Measurements from ENCODE around the gene ESRP2. TPM values are rescaled to one million over a fixed set of nuclear protein-coding genes. Genes with fewer than 3 reads are reported as not detected.
A peak's percentile ranks its signal among the peaks of the same experiment; 100 is the strongest.

Gene ESRP2
- total RNA-seq, 1 donor from 2014 or later = 5.4 TPM

DNA sequence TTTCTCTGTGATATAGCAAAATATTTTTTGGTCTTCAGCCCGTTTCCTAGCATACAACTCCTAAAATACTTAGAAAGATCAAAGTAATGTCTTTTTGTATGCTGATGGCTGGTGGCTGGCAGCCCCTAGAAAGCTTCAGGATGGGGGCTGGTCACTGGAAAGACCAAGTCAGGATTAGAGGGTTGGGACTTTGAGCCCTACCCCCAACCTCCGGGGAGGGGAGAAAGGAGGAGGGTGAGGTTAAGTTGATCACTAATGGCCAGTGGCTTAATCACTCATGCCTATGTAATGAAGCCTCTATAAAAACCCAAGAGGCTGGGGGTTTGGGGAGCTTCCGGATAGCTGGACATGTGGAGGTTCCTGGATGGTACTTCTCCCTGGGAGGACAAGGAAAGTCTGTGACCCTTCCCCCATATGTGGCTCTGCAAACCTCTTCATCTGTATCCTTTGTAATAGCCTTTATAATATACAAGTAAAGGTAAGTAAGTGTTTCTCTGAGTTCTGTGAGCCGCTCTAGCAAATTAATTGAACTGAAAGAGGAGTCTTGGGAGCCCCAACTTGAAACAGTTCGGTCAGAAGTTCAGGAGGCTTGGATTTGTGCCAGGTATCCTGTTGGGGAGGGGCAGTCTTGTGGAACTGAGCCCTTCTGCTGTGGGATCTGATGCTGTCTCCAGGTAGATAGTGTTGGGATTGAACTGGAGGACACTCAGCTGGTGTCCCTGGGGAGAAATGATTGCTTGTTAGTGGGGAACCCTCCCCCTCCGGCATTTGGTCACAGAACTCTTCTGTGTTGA lies 31.9 kb upstream of the ESRP2 start:
- peaks cover 3% of the 10 kb centered on the region for H4K20me1 ChIP-seq (ENCODE audit: low read depth)
- no peak overlapping the region for H2AFZ ChIP-seq (replicated peaks)
- peaks cover 9% of the 10 kb centered on the region for H3K27me3 Mint-ChIP-seq (ENCODE audit: insufficient read depth, low read depth)
- peak overlapping the region; percentile 5 for H3K27ac Mint-ChIP-seq
- TF ChIP-seq EZH2phosphoT487 (IDR thresholded peaks at IDR 0.05) = no peak
- TF ChIP-seq, protein P1, sequence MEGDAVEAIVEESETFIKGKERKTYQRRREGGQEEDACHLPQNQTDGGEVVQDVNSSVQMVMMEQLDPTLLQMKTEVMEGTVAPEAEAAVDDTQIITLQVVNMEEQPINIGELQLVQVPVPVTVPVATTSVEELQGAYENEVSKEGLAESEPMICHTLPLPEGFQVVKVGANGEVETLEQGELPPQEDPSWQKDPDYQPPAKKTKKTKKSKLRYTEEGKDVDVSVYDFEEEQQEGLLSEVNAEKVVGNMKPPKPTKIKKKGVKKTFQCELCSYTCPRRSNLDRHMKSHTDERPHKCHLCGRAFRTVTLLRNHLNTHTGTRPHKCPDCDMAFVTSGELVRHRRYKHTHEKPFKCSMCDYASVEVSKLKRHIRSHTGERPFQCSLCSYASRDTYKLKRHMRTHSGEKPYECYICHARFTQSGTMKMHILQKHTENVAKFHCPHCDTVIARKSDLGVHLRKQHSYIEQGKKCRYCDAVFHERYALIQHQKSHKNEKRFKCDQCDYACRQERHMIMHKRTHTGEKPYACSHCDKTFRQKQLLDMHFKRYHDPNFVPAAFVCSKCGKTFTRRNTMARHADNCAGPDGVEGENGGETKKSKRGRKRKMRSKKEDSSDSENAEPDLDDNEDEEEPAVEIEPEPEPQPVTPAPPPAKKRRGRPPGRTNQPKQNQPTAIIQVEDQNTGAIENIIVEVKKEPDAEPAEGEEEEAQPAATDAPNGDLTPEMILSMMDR (IDR thresholded peaks at IDR 0.05) = no peak
- no peak for TF ChIP-seq EZH2 (IDR thresholded peaks at IDR 0.05)
- H3K9ac ChIP-seq = no peak overlapping the region
- H3K4me1 Mint-ChIP-seq = peaks cover 30% of the 10 kb centered on the region
- peak; percentile 54 for DNase-seq (ENCODE audit: low spot score)
- H3K4me3 Mint-ChIP-seq = peak overlapping the region; percentile 19
- H3K79me2 ChIP-seq (ENCODE audit: low read depth) = peaks cover 32% of the 10 kb centered on the region
- peak overlapping the region; percentile 13 for H3K4me3 ChIP-seq
- no peaks in the 10 kb centered on the region for H3K36me3 ChIP-seq
- H3K27me3 ChIP-seq = peaks cover 24% of the 10 kb centered on the region
- peaks cover 13% of the 10 kb centered on the region for H3K4me1 ChIP-seq
- no peaks in the 10 kb centered on the region for H3K9me3 Mint-ChIP-seq
- H3K36me3 Mint-ChIP-seq = no peaks in the 10 kb centered on the region
- no peaks in the 10 kb centered on the region for H3K9me3 ChIP-seq (ENCODE audit: low read depth)
- peaks cover 20% of the 10 kb centered on the region for H3F3A ChIP-seq (ENCODE audit: low read depth)
- H3K4me2 ChIP-seq = peak overlapping the region; percentile 45
- no peak overlapping the region for H3K27ac ChIP-seq

DNA sequence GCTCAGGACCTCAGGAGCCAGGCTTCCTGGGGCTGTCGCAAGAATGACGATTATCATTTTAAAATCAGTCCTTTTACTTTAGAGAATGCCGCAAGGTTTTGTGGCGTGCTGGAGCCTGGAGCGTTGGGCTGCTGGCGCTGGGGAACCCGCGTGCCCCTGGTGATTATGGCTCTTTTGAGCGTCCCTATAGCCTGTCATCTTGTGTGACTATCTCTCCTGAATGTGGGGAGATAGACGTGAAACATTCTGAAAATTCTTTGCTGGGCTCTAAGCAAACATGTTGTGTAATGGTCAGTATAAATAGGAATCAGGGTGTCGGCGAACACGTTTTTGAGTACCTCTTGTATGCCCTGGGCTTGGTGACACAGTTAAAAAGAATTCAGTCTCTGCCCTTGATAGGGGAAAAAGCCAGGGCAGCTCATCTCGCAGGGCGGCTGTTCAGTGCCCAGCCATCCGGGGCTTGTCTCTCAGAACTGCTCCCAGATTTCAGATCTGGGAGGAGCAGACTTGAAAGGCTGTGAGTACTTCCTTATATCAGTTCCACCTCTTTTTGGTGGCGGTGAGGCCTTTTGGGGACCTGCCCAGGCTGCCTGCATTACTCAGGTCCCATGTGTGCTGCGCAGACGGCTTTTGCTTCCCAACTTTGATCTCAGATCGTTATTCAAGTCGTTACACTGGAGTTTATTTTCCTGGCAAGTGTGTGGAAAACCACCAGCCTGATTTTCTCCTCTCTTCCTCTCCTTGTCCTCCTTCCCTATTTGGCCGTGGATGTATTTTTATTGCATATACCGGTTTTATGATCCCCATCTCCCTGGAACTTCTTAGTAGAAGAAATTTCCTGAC lies 29.4 kb upstream of the ESRP2 start:
- Histone ChIP-seq H3K9me3 (ENCODE audit: low read depth) (no peaks in the 10 kb centered on the region), H3K4me1 (peaks cover 13% of the 10 kb centered on the region), H3K36me3 (no peaks in the 10 kb centered on the region), H3K4me3 (peak overlapping the region; percentile 93), H2AFZ (replicated peaks) (peak overlapping the region; percentile 93), H3K9ac (no peak overlapping the region), H3K4me2 (peak overlapping the region; percentile 92), H3K27ac (no peak overlapping the region), H3F3A (ENCODE audit: low read depth) (peaks cover 20% of the 10 kb centered on the region), H3K79me2 (ENCODE audit: low read depth) (peaks cover 26% of the 10 kb centered on the region), H3K27me3 (peaks cover 24% of the 10 kb centered on the region), H4K20me1 (ENCODE audit: low read depth) (peaks cover 3% of the 10 kb centered on the region)
- Mint-ChIP-seq H3K27ac (peak overlapping the region; percentile 1), H3K27me3 (ENCODE audit: insufficient read depth, low read depth) (peaks cover 18% of the 10 kb centered on the region), H3K4me1 (peaks cover 30% of the 10 kb centered on the region), H3K4me3 (peak overlapping the region; percentile 91), H3K9me3 (no peaks in the 10 kb centered on the region), H3K36me3 (no peaks in the 10 kb centered on the region)
- peak; percentile 50 for DNase-seq (ENCODE audit: low spot score)
- TF ChIP-seq, protein P1 (IDR thresholded peaks at IDR 0.05) = no peak
- TF ChIP-seq EZH2phosphoT487 (IDR thresholded peaks at IDR 0.05) (no peak), EZH2 (IDR thresholded peaks at IDR 0.05) (no peak)

DNA sequence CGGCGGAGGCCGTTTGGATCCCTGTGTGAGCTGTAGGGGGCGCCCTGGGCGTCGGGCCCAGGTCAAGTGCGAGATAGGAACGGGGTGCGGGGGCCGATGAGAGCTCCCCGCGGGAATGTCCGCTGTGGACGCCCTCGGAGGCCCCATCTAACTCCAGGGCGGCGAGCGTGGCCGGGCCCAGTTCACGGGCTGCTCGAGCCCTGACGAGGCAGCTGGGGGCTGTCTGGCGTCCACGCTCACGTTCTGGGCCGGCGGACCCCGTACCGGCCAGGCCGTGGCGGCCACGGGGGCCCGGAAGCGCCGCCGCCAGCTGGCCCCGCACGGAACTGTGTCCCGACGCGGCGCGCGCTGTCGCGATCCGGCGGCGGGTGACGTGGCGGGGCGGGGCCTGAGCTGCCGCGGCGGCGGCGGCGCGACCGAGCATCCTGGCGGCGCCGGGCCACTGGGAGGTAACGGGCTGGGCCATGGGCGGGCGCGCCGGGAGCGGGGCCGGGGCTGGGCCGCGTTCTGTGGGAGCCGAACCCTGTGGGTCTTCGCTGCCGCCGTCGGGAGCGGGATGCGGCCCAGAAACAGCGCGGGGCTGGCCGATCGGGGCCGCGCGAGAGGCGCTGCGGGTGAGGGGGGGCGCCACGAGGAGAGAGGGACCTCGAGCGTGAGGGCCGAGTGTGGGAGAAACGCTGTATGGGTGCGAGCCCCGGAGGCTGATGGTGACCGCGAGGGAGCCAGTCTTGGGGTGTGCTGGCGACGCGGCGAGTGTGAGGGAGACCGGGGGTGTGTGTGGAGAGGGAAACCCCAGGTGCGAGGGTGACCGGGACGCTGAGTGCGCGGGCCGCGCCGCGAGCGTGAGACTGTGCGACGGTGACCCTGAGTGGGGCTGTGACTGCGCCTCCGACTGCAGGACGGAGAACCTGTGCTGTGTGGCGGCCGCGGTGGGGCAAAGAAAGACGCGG lies 28.5 kb upstream of the ESRP2 start, which contains the start of gene SLC7A6:
Gene SLC7A6, plus strand, starts transcription at position 399 of the 950 bp plus-strand sequence. CDS start 10,201 bp downstream, outside the sequence.
- Histone ChIP-seq H3K27me3 (peaks cover 24% of the 10 kb centered on the region), H3K4me1 (peaks cover 13% of the 10 kb centered on the region), H3K27ac (no peak within 1 kb of the TSS), H2AFZ (replicated peaks) (peak within 1 kb of the TSS; percentile 93), H3K36me3 (no peaks in the 10 kb centered on the region), H3F3A (ENCODE audit: low read depth) (peaks cover 20% of the 10 kb centered on the region), H3K4me3 (peak within 1 kb of the TSS; percentile 93), H3K9ac (peak within 1 kb of the TSS; percentile 62), H3K4me2 (peak within 1 kb of the TSS; percentile 92), H4K20me1 (ENCODE audit: low read depth) (peaks cover 3% of the 10 kb centered on the region), H3K9me3 (ENCODE audit: low read depth) (no peaks in the 10 kb centered on the region), H3K79me2 (ENCODE audit: low read depth) (peaks cover 24% of the 10 kb centered on the region)
- no peak for TF ChIP-seq EZH2 (IDR thresholded peaks at IDR 0.05)
- TF ChIP-seq, protein P1 (IDR thresholded peaks at IDR 0.05) = peak; percentile 67
- H3K36me3 Mint-ChIP-seq = no peaks in the 10 kb centered on the region
- peaks cover 18% of the 10 kb centered on the region for H3K27me3 Mint-ChIP-seq (ENCODE audit: insufficient read depth, low read depth)
- peak within 1 kb of the TSS; percentile 96 for H3K4me3 Mint-ChIP-seq
- peak; percentile 90 for DNase-seq (ENCODE audit: low spot score)
- H3K4me1 Mint-ChIP-seq = peaks cover 29% of the 10 kb centered on the region
- H3K9me3 Mint-ChIP-seq = no peaks in the 10 kb centered on the region
- H3K27ac Mint-ChIP-seq = peak within 1 kb of the TSS; percentile 87
